Left lung (tissue), 10 donors: ENCODE data around the gene IRF2BPL. TPM values are rescaled to one million over a fixed set of nuclear protein-coding genes. Genes with fewer than 3 reads are reported as not detected.
A peak's percentile ranks its signal among the peaks of the same experiment; 100 is the strongest.

ENCODE experiments used
- ATAC-seq: fragments of 200-7000 bp; cut with Tn5 transposase; one replicate; pipeline ENCODE4 v1.9.1; 2020; ENCODE audit warnings: moderate library complexity
- DNase-seq, 4 donors: peaks; one replicate each; pipeline ENCODE4 v3.0.0-alpha.2; 2013 to 2020
- H3K27ac ChIP-seq, 2 donors: fragments of 200-600 bp; sonication (generic) in 1 of 2; one replicate each; pipeline versions ENCODE4 v1.5.0 to v1.8.0; 2020 to 2021
- H3K27me3 ChIP-seq, 2 donors: fragments of 200-600 bp; sonication (generic) in 1 of 2; one replicate each; pipeline versions ENCODE4 v1.5.0 to v1.8.0; 2020 to 2021
- H3K36me3 ChIP-seq, 2 donors: fragments of 200-600 bp; sonication (generic) in 1 of 2; one replicate each; pipeline versions ENCODE4 v1.5.0 to v1.8.0; 2020 to 2021
- H3K4me1 ChIP-seq, 2 donors: fragments of 200-600 bp; one replicate each; pipeline ENCODE4 v1.8.0; 2021
- H3K4me3 ChIP-seq, 2 donors: fragments of 200-600 bp; sonication (generic) in 1 of 2; one replicate each; pipeline versions ENCODE4 v1.5.0 to v1.8.0; 2020 to 2021; ENCODE audit warnings: mild to moderate bottlenecking in 1 of 2
- H3K9me3 ChIP-seq, 2 donors: fragments of 200-600 bp; sonication (generic) in 1 of 2; one replicate each; pipeline versions ENCODE4 v1.5.0 to v1.8.0; 2020 to 2021
- intact Hi-C, 2 donors: fragments of 100-400 bp; cut with DNase I; formaldehyde crosslinking; loops; one replicate each; pipeline versions ENCODE4 v1.11.2 to v1.14.2; 2022
- polyA plus RNA-seq, 6 donors: library from polyadenylated mRNA; unstranded; fragments of 120-200 nt; gene quantifications; one replicate each; pipeline ENCODE4 v1.2.1, GENCODE V29; 2013; ENCODE audit not compliant: insufficient read length in 6 of 6
- total RNA-seq, 2 donors: library from RNA; stranded (reverse); fragmentation: NEBNext Ultra II Directional; extraction: Animal tissue kit (Norgen Biotek cat#: 25700); gene quantifications; one replicate each; pipeline ENCODE4 v1.2.1, GENCODE V29; 2021
- TF ChIP-seq, protein P1 (sequence below), 2 donors: fragments of 200-600 bp; sonication (generic) in 1 of 2; IDR thresholded peaks; one replicate each; pipeline versions ENCODE4 v1.5.0 to v1.8.0; 2021; ENCODE audit warnings: antibody characterized with exemption in 2 of 2
- donor health status: DM: no; HTN: yes; CAD: no.
- donor health status: DM: no; HTN: no; CAD: no.

IRF2BPL gene
- total and polyA plus RNA-seq, 8 donors: 22.8 to 50.0 (median 44.3) TPM

DNA sequence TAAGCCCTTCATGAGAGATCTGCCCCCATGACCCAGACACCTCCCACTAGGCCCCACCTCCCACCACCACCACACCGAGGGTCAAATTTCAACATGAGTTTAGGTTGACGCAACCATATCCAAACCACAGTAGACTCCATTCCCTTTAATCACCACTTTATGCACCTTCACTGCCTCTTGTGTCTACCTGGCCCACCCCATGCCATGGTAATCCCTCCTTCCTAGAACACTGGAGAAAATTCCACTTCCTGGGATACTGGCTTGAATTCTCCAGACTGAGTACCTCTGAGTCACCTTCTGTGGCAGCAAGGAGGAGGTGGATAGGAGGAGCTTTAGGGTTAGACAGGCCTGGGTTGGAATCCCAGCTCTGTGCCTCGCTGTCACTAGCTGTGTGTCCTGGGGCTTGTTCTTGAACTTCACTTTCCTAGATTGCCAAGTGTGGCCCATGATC is 43.5 kb upstream of the IRF2BPL start:
- Histone ChIP-seq H3K4me1 (peaks cover 14 to 52% of the 10 kb centered on the region in 2 donors), H3K36me3 (no peaks in the 10 kb centered on the region), H3K9me3 (no peaks in the 10 kb centered on the region), H3K27ac (peak overlapping the region in 1 of 2 donors; percentile 2), H3K4me3 (no peak overlapping the region), H3K27me3 (no peaks in the 10 kb centered on the region)
- TF ChIP-seq, protein P1, sequence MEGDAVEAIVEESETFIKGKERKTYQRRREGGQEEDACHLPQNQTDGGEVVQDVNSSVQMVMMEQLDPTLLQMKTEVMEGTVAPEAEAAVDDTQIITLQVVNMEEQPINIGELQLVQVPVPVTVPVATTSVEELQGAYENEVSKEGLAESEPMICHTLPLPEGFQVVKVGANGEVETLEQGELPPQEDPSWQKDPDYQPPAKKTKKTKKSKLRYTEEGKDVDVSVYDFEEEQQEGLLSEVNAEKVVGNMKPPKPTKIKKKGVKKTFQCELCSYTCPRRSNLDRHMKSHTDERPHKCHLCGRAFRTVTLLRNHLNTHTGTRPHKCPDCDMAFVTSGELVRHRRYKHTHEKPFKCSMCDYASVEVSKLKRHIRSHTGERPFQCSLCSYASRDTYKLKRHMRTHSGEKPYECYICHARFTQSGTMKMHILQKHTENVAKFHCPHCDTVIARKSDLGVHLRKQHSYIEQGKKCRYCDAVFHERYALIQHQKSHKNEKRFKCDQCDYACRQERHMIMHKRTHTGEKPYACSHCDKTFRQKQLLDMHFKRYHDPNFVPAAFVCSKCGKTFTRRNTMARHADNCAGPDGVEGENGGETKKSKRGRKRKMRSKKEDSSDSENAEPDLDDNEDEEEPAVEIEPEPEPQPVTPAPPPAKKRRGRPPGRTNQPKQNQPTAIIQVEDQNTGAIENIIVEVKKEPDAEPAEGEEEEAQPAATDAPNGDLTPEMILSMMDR (IDR thresholded peaks at IDR 0.05): no peak
- DNase-seq (no peak), ATAC-seq (peak; percentile 36)
- intact Hi-C loops: no loop called here

DNA sequence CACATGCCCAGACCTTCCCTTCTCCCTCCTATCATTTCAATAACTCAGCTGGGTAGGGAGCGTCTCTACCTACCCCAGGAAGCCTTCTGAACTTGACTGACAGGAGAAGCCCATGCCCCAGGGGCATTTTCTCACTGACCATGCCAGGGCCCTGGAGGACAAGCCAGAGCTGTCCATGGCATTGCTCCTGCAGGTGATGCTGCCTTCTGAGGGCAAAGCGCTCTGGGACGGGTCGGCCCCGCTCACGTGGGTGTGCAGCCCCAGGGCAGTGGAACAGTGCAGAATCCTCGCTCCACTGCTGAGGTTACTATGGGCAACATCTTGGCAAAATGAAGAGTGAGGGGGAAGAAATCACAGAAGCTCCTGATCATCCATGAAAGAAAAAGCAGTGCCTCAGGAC is 41.0 kb upstream of the IRF2BPL start:
- no peaks in the 10 kb centered on the region for H3K36me3 ChIP-seq
- DNase-seq (no peak), ATAC-seq (no peak)
- H3K27ac ChIP-seq: no peak overlapping the region
- intact Hi-C loops: loop anchor here in 1 of 2 donors (10.0 kb wide), 1 partner anchor 195 kb away; no protein-coding TSS in a partner anchor
- H3K4me1 ChIP-seq: peaks cover 5 to 47% of the 10 kb centered on the region in 2 donors
- no peaks in the 10 kb centered on the region for H3K27me3 ChIP-seq
- H3K9me3 ChIP-seq: no peaks in the 10 kb centered on the region
- TF ChIP-seq, protein P1 (IDR thresholded peaks at IDR 0.05): no peak
- H3K4me3 ChIP-seq: no peak overlapping the region

DNA sequence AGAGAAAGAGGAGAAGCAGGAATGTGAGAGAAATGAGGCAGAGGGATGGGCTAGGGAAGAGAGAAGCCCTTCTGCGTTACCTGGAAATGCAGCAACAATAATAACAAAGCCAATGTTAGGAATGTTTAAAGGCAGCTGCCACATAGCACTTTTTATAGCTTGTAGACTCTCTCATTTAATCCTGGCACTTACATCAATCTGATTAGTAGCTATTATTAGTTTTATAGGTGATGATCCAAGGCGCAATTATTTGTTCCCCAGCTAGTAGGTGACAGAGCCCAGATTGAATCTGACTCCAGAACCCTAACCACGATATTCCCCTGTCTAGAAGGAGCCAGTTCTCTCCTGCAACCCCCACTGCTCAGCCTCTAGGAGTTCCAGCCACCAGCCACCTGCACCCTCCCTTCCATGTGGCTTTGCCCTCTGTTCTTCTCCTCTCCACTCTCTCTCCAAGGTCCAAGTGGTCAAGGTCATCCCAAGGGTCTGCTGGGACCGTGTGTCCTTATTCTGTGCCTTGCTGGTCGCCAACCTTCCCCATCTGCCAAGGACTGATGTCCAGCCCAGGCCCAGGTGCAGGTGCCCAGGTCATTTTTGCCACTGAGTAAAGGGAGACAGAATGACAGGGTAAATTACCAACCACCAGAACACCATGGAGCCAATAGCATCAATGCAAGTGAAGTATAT is 40.2 kb upstream of the IRF2BPL start:
- Histone ChIP-seq H3K4me3 (no peak overlapping the region), H3K4me1 (peaks cover 5 to 47% of the 10 kb centered on the region in 2 donors), H3K9me3 (no peaks in the 10 kb centered on the region), H3K27me3 (no peaks in the 10 kb centered on the region), H3K36me3 (no peaks in the 10 kb centered on the region), H3K27ac (no peak overlapping the region)
- DNase-seq: no peak
- ATAC-seq: no peak
- TF ChIP-seq, protein P1 (IDR thresholded peaks at IDR 0.05): no peak
- intact Hi-C loops: loop anchor here in 1 of 2 donors (10.0 kb wide), 1 partner anchor 194 kb away; no protein-coding TSS in a partner anchor

DNA sequence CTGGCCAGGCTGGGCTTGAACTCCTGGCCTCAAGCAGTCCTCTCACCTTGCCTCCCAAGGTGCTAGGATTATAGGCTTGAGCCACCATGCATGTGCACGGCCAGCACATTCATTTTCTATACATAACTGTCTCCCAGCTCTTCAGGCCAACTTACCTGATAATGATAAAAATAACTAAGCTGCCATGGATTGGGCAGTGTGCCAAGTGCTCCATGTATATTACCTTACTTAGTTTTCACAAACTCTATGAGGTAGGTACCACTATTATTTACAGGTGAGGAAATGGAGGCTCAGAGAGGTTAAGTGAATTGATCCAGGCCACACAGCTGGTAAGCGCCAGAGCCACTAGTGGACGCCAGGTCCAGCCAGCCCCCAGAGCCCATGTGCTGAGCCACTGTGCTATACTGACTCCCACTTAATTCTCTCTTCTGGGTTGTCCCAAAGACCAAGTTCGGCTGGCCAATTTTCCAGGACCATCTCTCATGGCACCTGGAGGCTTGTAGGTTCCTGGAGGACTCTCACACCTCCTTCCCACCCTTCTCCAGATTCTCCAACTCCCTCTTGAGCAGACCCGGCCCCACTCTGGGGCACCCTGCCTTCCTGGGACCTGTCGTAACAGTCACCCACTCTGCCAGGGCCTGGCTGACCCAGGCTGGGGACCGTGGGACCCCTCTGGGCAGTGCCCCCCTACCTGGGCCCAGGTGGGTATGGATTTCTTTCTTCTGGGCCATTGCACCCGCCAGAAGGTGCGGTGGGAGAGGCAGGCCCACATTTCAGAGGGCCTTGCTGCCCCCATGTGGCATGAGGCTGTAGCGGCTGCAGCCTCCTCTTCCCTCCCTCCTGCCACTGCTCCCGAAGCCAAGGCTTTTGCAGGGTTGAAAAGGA is 39.4 kb upstream of the IRF2BPL start:
- Histone ChIP-seq H3K4me3 (no peak overlapping the region), H3K27me3 (no peaks in the 10 kb centered on the region), H3K27ac (no peak overlapping the region), H3K36me3 (no peaks in the 10 kb centered on the region), H3K9me3 (no peaks in the 10 kb centered on the region), H3K4me1 (peaks cover 5 to 47% of the 10 kb centered on the region in 2 donors)
- peak in 3 of 4 donors; percentile 63 to 87 (median 79) for DNase-seq
- intact Hi-C loops: loop anchor here in 1 of 2 donors (10.0 kb wide), 1 partner anchor 193 kb away; no protein-coding TSS in a partner anchor
- TF ChIP-seq, protein P1 (IDR thresholded peaks at IDR 0.05): peak; percentile 73 to 85
- peak; percentile 91 for ATAC-seq
